Activated T-cell treated with anti-CD3 and anti-CD28 coated beads, Interleukin-2, amount 50 U/mL, for 1 hour (primary cell): ENCODE data around the gene MAPK6.

Experiments used
- DNase-seq: peaks from one replicate; pipeline ENCODE4 v3.0.0-alpha.2; 2020

MAPK6 gene

GRCh38 chr15:52010633-52011595, 8.1 kb upstream of the MAPK6 start:
- DNase-seq: no peak

GRCh38 chr15:52011711-52012144, 7.3 kb upstream of the MAPK6 start:
- DNase-seq: no peak

- DNase-seq: no peak
Observed at GRCh38 chr15:52012210-52012609, 6.8 kb upstream of the MAPK6 start.

GRCh38 chr15:52013151-52013791, 5.7 kb upstream of the MAPK6 start:
- DNase-seq: no peak

GRCh38 chr15:52014616-52015015, 4.4 kb upstream of the MAPK6 start:
- DNase-seq: no peak

- DNase-seq: no peak
Observed at GRCh38 chr15:52016316-52016715, 2.7 kb upstream of the MAPK6 start.

- DNase-seq: no peak
Observed at GRCh38 chr15:52018244-52018643, 775 bp upstream of the MAPK6 start.

- peak; percentile 72 for DNase-seq
Observed at GRCh38 chr15:52019394-52020220, 588 bp downstream of the MAPK6 start.

GRCh38 chr15:52020221-52021085, 1.4 kb downstream of the MAPK6 start:
- DNase-seq: no peak

GRCh38 chr15:52021128-52021671, 2.2 kb downstream of the MAPK6 start:
- DNase-seq: peak; percentile 34

GRCh38 chr15:52021892-52022540, 3.0 kb downstream of the MAPK6 start:
- no peak for DNase-seq

GRCh38 chr15:52023169-52023922, 4.3 kb downstream of the MAPK6 start:
- DNase-seq: no peak

- DNase-seq: no peak
Observed at GRCh38 chr15:52028431-52029093, 9.5 kb downstream of the MAPK6 start.

GRCh38 chr15:52030010-52030409, 11.0 kb downstream of the MAPK6 start:
- no peak for DNase-seq

GRCh38 chr15:52031556-52031955, 12.5 kb downstream of the MAPK6 start:
- no peak for DNase-seq

GRCh38 chr15:52037889-52038505, 19.0 kb downstream of the MAPK6 start:
- no peak for DNase-seq

- DNase-seq: no peak
Observed at GRCh38 chr15:52039925-52040781, 21.1 kb downstream of the MAPK6 start.

GRCh38 chr15:52042051-52042851, 23.2 kb downstream of the MAPK6 start:
- no peak for DNase-seq
